Iris pigment epithelial cell (primary cell): ENCODE data around the gene RBM19.

Experiments used
- DNase-seq: peaks from one replicate; pipeline ENCODE4 v3.0.0-alpha.2; 2011; ENCODE audit warnings: low read depth

RBM19 gene

DNA sequence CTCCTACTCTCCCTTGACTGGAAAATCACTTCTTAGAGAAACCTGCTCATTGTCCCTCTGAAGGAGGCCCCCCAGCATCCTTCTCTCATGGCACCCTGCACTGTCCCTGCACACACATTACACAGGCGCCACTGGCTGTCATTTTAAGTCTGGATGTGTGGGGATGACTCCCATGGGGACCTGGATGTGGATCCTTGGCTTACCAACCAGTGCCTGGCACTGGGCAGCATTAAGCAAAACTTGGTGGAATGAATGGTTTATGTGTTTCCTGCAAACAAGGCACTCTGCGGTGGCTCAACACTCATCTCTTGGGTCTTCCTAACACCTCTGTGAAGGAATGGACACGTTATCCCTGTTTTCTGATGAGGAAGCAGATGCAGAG lies 162.4 kb downstream of the RBM19 start:
- no peak for DNase-seq

DNA sequence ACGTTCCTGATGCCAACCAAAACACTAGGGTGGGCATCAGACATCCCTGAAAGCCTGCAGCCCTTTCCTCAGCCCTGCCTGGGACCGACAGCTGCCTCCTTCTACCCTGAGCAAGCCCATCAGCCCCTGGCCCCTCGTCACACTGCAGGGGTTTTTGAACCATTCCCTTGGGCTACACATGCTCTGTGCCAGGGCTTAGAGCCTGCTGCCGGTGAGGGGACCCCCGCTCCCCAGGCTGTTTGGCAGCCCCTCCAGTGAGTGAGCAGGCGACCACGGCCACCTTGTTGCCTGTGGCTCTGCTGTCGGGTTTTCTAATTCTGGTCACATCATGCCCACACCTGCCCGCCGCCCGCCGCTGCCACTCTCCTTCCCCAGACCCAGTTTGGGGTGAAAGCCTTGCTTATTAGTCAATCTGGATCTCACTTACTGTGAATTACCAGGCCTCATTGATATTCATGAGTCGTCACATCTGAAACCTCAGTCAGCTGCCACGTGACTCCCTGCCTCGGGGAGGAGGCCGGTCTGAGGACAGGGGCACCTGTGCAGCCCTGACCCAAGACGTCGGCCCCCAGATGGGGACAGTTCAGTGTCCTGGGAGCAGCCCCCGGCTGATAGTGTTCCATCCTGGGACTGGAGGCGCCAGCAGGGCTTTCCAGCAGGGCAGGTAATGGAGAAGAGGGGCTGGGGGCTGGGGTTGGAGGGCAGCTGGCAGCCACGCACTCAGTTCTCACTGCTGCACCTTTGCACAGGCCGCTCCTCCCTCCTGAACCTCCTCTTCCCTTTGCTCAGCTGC lies 163.0 kb downstream of the RBM19 start:
- no peak for DNase-seq

DNA sequence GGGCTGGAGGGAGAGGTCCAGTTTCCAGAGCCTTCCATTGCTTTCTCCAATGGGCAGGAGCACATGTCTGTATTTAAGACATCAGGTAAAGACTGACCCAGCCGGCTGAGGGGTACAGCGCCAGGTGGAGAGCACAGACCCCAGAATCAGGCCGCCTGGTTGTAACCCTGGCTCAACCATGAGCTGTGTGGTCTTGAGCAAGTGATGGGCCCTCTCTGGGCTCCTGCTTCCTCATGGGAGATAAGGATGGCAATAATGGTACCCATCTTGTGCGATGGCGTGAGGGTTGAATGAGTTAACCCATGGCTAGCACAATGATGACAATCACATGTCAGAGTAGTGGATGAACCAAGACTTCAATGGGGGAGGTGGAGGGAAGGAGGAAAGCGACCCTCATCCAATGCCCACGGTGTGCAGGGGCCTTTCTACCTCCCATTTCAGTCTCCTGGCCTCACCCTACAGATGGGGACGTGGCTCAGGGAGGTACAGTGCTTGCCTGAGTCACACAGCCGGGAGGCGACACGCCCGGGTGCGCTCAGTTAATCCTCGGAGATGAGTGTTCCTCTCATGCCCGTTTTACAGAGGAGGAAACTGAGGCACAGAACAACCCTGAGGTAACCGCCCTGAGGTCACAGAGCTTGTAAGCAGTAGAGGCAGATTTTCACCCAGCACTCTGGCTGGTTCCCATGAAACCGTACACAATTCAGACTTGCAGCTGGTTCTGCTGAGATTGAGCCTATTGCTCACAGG lies 163.9 kb downstream of the RBM19 start:
- no peak for DNase-seq

DNA sequence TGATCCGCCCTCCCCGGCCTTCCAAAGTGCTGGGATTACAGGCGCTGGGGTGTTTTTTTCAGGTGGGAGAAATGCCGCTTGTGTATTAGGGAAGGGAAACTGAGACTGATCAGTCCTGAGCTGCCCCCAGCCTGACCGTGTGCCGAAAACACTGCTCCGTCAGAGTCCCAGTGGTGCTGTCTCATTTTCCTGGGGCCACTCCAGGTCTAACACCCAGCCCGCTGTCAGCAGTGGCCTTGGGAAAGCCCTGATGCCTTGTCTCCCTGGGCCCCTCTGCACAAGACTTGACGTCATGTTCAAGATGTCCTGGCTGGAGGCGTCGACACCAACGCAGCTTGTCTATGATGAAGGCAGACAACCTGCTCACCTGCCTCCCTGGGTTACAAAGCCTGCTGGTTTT lies 165.9 kb downstream of the RBM19 start:
- DNase-seq: no peak

DNA sequence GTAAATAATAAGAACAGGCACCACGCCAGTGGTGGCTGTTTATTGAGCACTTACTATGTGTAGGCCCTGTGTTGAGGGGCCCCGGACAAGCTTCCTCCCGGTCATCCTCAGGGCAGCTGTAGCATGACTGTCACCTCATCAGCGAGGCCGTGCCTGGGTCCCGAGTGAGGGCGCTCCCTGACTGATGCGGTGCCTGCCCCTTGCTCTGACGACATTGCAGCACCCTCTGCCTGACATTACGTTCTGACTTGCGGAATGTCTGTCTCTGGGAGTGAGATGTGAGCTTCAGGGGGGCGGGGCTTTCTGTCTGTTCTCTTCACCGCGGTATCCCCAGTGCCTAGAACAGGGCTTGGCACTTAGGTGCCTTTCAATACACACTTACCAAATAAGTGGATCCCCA lies 167.6 kb downstream of the RBM19 start:
- DNase-seq: no peak

DNA sequence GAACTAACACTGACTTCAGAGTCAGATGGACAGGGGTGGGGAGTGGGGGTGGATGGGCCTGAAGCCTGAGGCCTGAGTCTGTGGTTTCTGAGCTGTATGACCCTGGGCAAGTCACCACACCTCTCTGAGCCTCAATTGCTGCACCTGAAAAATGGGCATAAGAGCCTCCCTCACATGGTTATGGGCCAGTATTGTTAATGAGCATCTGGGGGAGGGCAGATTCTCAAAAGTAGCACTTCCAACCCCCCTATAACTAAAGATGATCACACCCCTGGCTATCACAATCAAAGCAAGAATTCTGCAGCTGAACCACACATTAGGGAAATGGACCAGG lies 168.6 kb downstream of the RBM19 start:
- DNase-seq: no peak

DNA sequence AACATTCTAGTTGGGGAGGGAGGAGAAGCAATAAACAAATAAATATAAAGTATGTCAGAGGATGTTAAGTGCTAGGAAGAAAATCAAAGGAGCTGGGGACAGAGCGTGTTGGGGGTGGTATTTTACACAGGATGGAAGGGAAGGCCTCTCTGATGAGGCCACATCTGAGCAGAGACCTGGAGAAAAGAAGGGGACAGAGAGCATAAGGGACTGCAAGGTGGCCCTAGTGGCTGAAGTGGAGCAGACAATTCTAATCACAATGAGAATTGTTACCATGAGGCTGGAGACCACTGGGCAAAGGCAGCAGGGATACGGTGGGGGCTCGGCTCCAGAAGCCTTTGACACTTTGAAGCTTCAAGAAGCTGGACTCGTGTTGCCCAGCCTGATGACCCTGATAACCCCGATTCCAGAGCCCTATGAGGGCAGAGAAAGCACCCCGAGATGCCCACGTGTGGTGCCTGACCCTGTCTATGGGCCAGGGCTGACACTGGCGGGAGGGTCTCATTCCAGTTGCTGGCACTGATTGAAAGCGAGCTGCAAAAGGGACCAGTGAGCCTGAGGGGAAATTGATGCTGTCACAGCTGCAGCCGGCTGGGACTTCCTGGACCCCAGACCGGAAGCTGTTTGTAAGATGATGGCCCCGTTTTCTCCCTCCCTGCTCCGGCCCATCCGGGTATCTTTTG lies 169.1 kb downstream of the RBM19 start:
- no peak for DNase-seq

DNA sequence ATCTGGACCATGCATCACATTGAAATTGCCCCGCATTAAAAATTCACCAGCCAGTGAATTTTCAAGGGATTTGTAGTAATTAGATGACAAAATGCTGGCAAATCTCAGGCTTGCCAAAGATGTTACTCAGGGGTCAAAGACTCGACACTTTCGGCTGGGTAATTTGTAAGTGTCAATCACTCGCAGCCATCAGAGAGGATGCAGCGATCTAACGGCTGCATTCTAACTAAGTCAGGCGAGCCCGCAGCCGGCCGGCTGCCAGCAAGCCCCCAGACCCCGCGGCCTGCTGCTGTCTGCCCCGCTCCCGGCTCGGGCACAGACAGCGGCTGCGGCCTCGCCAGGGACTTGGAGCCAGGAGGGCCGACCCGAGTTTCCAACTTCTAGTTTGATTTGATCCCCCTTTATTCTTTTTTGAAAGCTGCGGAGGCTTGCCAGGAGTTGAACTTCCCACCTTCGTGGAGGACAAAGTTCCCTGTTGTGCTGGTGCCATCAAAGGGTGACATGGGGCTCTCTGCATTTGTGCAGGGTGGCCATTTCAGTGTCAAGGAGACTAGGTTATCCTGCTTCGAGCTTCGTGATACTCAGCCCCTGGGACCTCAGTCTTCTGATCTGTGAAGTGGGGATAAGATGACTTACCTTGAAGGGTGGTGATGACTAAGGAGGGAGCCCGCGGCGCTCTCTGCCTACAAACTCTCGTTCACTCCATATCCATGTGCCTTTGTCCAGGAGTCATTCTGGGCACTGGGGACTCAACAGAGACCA lies 169.9 kb downstream of the RBM19 start:
- no peak for DNase-seq

DNA sequence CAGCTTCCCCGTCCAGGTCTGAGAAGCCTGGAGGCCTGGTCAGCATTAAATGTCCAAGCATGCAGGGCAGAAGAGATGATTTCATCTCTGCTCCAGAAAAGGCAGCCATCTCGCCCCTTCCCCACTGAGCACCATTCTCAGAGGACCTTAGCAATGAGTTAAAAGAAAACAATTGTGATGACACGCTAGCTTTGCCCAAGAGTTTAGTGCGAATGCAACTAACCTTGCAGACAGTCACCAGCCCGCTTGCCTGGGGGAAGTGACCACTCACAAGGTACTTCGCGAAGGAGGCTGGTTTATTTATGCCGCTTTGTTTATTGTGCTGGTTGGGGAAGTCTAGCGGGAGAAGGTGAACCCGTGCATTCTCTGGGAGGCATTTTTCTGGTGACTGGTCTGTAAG lies 170.7 kb downstream of the RBM19 start:
- no peak for DNase-seq

DNA sequence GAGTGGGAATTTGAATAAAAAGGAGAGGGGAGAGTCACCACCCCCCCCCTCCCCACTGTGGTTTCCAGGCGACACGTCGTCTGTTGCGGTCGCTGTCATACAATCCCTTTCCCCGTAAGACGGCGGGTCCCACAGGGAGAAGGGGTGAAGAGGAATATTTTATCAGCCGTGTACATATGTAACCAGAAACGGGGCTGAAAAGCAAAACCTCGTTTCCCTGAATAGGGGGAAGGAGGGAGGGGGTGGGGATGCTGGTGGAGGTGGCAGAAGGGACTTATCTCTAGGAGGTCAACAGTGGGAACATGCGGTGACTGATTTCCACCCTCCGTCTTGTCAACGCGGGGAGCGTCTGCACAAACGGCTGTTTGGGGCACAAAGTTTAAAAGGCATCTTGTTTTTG lies 171.4 kb downstream of the RBM19 start:
- no peak for DNase-seq

DNA sequence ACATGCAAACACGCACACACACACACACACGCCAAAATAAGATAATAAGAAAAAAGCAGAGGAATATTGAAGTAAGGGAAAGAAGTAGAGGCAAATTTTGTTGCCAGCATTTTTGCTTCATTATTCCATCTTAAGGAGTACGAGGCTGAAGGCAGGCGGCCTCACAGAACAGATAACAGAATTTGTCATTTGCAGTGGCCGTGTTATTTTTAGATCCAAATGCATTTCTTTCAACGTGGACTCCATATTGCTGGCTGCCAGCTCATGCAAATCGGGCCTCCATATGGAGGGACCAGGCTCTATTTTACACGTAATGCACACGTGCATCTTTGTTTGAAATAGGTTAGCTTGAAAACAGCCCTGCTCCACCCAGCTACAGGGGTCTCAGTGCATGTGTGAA lies 172.9 kb downstream of the RBM19 start:
- DNase-seq: no peak

DNA sequence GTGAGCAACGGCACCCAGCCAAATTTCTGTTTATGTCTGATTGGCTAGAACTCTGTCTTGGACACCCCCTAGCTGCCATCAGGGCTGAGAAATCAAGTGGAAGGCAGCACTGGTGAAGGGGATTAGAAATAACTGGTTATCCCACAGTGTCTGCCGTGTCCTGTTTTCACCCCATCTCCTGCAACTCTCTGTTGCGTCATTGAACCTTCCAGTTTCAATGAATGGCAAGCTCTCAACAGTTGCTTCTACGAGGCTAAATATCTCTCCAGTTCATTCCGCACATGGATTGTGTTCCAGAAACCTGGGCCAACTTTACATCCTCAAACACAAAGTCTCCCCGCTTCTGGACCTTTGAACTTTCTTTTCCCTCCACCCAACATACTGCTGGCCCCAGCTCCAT lies 173.7 kb downstream of the RBM19 start:
- no peak for DNase-seq

DNA sequence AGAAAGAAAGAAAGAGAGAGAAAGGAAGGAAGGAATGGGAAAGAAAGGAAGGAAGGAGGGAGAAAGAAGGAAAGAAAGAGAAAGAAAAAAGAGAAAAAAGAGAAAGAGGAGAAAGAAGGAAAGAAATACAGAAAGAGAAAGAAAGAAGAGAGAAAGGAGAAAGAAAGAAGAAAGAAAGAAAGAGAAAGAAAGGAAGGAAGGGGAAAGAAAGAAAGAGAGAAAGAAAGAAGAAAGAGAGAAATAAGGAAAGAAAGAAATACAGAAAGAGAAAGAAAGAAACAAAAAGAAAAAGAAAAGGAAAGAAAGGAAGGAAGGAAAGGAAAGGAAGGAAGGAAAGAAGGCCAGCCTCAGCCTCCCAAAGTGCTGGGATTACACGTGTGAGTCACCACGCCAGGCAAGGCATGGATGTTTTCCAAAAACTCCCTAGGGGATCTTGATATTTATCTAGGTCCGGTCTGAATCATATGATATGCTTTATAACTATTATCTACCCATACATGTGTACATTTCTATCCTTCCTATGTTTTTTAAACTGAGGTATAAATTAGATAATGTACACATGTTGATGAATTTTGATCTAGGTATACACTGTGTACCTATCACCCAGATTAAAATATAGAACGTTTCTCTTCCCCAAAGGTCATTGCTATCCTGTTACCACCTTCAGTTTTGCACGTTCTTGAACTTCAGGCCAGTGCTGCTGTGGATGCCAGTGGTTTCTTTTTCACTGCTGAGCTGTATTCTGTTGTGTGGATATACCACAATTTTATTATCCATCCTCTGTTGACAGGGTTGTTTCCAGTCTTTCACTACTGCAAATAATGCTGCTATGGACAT lies 177.9 kb downstream of the RBM19 start:
- DNase-seq: peak; percentile 38

DNA sequence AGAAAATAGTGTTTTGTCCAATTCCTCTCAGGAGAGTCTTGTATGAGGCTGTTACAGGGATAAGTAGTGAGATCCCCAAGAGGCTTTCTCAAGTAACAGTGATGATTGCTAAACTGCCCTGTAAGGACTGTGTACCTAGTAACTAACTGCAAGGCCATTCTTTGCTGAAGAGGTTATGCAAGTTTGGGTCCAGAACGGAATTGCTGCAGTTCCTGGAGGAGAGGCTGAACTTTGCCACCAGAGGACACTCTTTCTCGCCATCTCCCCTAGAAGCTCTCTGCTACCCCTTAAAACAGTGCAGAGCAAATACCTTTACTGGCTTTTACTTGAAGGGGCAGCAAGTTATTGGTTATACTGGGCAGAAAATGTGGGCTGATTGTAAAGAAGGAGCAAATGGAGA lies 180.0 kb downstream of the RBM19 start:
- no peak for DNase-seq

DNA sequence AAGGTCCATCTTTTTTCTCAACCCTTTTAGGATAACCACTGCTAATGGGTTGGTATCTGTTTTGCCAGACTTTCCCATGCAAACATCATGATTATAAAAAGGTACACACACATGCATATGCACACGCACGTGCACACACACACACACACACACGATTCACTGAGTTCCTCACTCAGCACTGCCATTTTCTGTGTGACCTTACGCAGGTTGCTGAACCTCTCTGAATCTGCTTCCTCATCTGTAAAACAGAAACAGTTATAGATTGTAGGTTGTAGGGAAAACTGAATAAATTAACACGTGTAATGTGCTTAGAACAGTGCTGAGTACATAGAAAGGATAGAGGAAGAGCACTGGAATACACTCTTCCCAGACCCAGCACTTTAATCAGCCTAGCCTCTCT lies 182.3 kb downstream of the RBM19 start:
- DNase-seq: no peak

DNA sequence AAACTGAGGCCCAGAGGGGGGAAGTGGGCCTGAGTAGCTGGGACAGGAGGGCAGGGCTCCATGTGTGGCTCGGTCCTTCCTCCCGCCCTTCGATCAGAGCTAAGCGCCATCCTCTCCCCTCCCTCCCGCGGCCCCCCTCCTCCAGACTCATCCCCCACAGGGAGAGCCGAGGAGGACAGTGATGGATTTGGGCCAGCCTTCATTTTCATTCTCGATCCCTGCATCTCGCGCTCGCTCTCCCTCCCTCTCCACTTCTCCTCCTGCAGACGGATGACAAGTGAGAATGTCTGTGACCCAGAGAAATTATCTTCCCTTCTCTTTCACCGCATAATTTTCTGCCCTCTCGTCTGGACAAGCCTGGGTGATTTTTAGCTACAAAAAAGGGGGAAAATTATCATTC lies 183.3 kb downstream of the RBM19 start:
- DNase-seq: no peak

DNA sequence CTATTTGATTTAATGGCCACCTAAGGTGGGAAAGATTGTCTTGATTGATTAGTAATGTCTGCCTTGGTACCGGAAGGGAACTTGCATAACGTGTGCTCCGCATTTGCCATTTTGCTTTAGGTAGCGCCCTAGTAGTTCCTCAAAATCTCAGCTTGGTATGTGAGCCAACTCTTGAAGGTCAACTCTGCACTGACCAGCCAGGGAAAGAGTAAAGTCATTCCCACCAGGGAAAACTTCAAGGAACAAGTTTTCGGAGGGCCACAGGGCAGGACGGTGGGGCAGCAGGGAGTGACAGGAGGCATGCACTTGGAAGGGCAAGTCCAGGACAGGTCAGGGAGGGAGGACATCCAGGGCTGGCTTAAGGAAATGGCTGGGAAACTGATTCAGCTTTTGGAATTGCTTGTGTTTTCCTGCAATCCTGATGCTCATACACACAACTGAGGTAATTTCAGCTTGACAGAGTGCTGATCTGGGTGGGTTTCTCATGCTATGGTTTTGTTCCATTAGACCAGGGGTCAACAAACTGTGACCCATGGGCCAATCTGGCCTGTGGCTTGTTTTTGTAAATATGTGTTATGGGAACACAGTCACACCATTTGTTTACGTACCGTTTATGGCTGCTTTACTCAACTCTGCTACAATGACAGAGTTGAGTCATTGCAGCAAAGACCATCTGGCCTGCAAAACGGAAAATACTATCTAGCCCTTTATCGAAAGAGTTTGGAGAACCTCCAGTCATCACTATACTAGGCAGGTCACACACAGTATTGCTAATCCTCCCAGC lies 184.5 kb downstream of the RBM19 start:
- peak; percentile 31 for DNase-seq

DNA sequence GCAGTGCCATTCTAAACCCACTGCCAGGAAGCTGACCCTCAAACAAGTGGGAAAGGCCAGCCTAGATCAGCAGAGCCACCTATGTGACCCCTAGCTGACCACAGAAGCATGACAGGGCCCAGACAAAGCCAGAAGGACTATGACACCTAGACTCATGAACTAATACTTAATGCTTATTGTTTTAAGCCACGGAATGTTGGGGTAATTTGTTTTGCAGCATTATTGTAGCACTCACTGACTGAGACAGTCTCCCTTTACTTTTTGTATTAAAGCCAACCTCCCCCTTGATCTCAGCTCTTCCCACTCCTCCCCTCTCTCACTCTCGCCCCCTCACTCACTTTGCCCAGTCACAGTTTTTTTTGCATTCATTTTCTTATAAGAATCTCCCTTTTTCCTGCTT lies 186.4 kb downstream of the RBM19 start:
- no peak for DNase-seq

DNA sequence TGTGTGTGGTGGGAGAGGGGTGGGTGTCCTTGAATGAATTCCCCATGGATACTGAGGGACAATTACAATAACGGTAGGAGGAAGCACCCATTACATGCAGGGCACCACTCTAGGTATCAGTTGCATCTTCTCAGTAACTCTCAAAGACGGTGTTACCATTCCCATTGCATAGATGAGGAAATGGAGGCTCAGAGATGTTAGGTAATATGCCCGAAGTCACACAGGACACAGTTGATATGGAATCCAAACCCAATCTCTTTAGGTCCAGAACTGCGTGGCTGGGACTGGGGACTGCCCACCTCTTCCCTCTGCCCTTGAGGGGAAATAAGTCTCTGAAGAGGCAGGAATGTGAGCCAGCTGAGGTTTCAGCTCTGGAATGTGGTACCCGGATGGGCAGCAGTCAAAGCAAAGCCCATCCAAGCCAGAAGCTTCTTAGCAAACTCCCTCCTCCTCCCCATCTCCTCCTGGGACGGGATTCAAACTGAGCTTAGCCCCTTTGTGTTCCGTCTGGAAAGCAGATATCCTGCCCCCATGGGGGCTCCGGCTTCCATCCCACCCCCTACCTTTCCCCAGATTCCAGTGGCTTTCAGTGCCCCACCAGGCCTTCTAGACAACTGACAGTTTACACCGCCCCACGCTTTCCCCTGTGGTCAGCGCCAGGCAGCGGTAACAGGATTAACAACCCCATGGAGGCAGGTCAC lies 187.5 kb downstream of the RBM19 start:
- DNase-seq: no peak

DNA sequence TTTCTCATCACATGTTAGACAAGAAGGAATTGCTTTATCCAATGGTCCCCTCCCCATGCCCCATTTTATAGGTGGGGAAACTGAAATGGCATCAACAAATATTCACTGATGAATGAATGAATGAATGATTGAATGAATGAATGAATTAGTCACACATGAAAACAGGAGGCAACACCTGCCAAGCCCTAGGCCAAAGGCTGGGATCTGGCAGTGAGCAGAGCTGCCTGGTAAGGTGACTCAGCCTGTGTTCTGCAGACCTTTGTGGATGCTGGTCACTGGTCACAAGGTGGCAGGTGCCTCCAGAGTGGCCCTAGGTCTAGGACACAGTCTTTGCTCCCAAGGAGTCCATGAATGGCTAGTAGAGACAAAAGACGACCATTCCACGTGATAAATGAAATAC lies 188.4 kb downstream of the RBM19 start:
- DNase-seq: no peak
